ENCODE results near the gene ARHGAP10.

The ARHGAP10 gene

GRCh38 chr4:147916351-147916750 is 184.5 kb downstream of the ARHGAP10 start:
- Histone ChIP-seq H3K27ac (ENCODE audit: low read length) (no peak overlapping the region), H3K36me3 (replicated peaks; ENCODE audit: insufficient read depth, low read length) (peaks cover 10% of the 10 kb centered on the region; the same call in 1 of the 2 replicates), H3K4me1 (ENCODE audit: low read length) (no peaks in the 10 kb centered on the region), H3K4me2 (ENCODE audit: low read depth, low read length) (no peak overlapping the region), H3K9ac (ENCODE audit: low read length) (no peak overlapping the region), H3K79me2 (ENCODE audit: low read length) (no peaks in the 10 kb centered on the region), H3K9me2 (replicated peaks; ENCODE audit: insufficient read depth, low read length) (no peaks in the 10 kb centered on the region), H3K9me3 (replicated peaks; ENCODE audit: insufficient read depth, low read length) (no peaks in the 10 kb centered on the region), H3K27me3 (replicated peaks; ENCODE audit: insufficient read depth, low read length) (no peaks in the 10 kb centered on the region), H3K4me3 (ENCODE audit: low read length) (no peak overlapping the region), H4K20me1 (ENCODE audit: insufficient read depth, low read length) (no peaks in the 10 kb centered on the region), H2AFZ (ENCODE audit: low read length) (no peak overlapping the region), H3F3A (ENCODE audit: insufficient read depth, low read length) (no peaks in the 10 kb centered on the region)
- DNase-seq: no peak
- TF ChIP-seq CTCF (IDR thresholded peaks at IDR 0.05; ENCODE audit: low read length): no peak
- TF ChIP-seq EZH2 (optimal IDR thresholded peaks at IDR 0.05; ENCODE audit: low read depth, low read length): no peak
- no peak for TF ChIP-seq EZH2phosphoT487 (IDR thresholded peaks at IDR 0.05; ENCODE audit: low read length)

GRCh38 chr4:147923381-147923780 is 191.5 kb downstream of the ARHGAP10 start:
- Histone ChIP-seq H4K20me1 (ENCODE audit: insufficient read depth, low read length) (no peaks in the 10 kb centered on the region), H3K4me1 (ENCODE audit: low read length) (no peaks in the 10 kb centered on the region), H3K9me3 (replicated peaks; ENCODE audit: insufficient read depth, low read length) (no peaks in the 10 kb centered on the region), H3K27ac (ENCODE audit: low read length) (no peak overlapping the region), H3K27me3 (replicated peaks; ENCODE audit: insufficient read depth, low read length) (no peaks in the 10 kb centered on the region), H3K79me2 (ENCODE audit: low read length) (no peaks in the 10 kb centered on the region), H3K36me3 (replicated peaks; ENCODE audit: insufficient read depth, low read length) (no peaks in the 10 kb centered on the region), H3K4me3 (ENCODE audit: low read length) (no peak overlapping the region), H3K4me2 (ENCODE audit: low read depth, low read length) (no peak overlapping the region), H3K9ac (ENCODE audit: low read length) (no peak overlapping the region), H3F3A (ENCODE audit: insufficient read depth, low read length) (no peaks in the 10 kb centered on the region), H3K9me2 (replicated peaks; ENCODE audit: insufficient read depth, low read length) (no peaks in the 10 kb centered on the region), H2AFZ (ENCODE audit: low read length) (no peak overlapping the region)
- no peak for TF ChIP-seq EZH2phosphoT487 (IDR thresholded peaks at IDR 0.05; ENCODE audit: low read length)
- DNase-seq: no peak

- Histone ChIP-seq H3K9ac (ENCODE audit: low read length) (no peak overlapping the region), H3K79me2 (ENCODE audit: low read length) (no peaks in the 10 kb centered on the region), H3K9me2 (replicated peaks; ENCODE audit: insufficient read depth, low read length) (no peaks in the 10 kb centered on the region), H3K4me1 (ENCODE audit: low read length) (no peaks in the 10 kb centered on the region), H3K9me3 (replicated peaks; ENCODE audit: insufficient read depth, low read length) (no peaks in the 10 kb centered on the region), H3K27ac (ENCODE audit: low read length) (no peak overlapping the region), H3F3A (ENCODE audit: insufficient read depth, low read length) (no peaks in the 10 kb centered on the region), H2AFZ (ENCODE audit: low read length) (no peak overlapping the region), H3K4me3 (ENCODE audit: low read length) (no peak overlapping the region), H3K4me2 (ENCODE audit: low read depth, low read length) (no peak overlapping the region), H4K20me1 (ENCODE audit: insufficient read depth, low read length) (no peaks in the 10 kb centered on the region), H3K27me3 (replicated peaks; ENCODE audit: insufficient read depth, low read length) (no peaks in the 10 kb centered on the region), H3K36me3 (replicated peaks; ENCODE audit: insufficient read depth, low read length) (no peaks in the 10 kb centered on the region)
- no peak for DNase-seq
- TF ChIP-seq CTCF (IDR thresholded peaks at IDR 0.05; ENCODE audit: low read length): no peak
- TF ChIP-seq EZH2phosphoT487 (IDR thresholded peaks at IDR 0.05; ENCODE audit: low read length): no peak
- no peak for TF ChIP-seq EZH2 (optimal IDR thresholded peaks at IDR 0.05; ENCODE audit: low read depth, low read length)
These were observed 192.0 kb downstream of the ARHGAP10 start for GRCh38 chr4:147923854-147924253.

- H2AFZ ChIP-seq (ENCODE audit: low read length): no peak overlapping the region
- H3K9me3 ChIP-seq (replicated peaks; ENCODE audit: insufficient read depth, low read length): no peaks in the 10 kb centered on the region
- no peaks in the 10 kb centered on the region for H4K20me1 ChIP-seq (ENCODE audit: insufficient read depth, low read length)
- H3K4me3 ChIP-seq (ENCODE audit: low read length): no peak overlapping the region
- H3F3A ChIP-seq (ENCODE audit: insufficient read depth, low read length): no peaks in the 10 kb centered on the region
- no peaks in the 10 kb centered on the region for H3K79me2 ChIP-seq (ENCODE audit: low read length)
- H3K9me2 ChIP-seq (replicated peaks; ENCODE audit: insufficient read depth, low read length): no peaks in the 10 kb centered on the region
- H3K27ac ChIP-seq (ENCODE audit: low read length): no peak overlapping the region
- DNase-seq: no peak
- no peaks in the 10 kb centered on the region for H3K36me3 ChIP-seq (replicated peaks; ENCODE audit: insufficient read depth, low read length)
- no peak overlapping the region for H3K4me2 ChIP-seq (ENCODE audit: low read depth, low read length)
- H3K4me1 ChIP-seq (ENCODE audit: low read length): no peaks in the 10 kb centered on the region
- no peak for TF ChIP-seq EZH2 (optimal IDR thresholded peaks at IDR 0.05; ENCODE audit: low read depth, low read length)
- TF ChIP-seq EZH2phosphoT487 (IDR thresholded peaks at IDR 0.05; ENCODE audit: low read length): no peak
- TF ChIP-seq CTCF (IDR thresholded peaks at IDR 0.05; ENCODE audit: low read length): peak; percentile 28
- no peak overlapping the region for H3K9ac ChIP-seq (ENCODE audit: low read length)
- no peaks in the 10 kb centered on the region for H3K27me3 ChIP-seq (replicated peaks; ENCODE audit: insufficient read depth, low read length)
These were observed 192.9 kb downstream of the ARHGAP10 start for GRCh38 chr4:147924604-147925412.

All from MM.1S (cell line).